Ishikawa (cell line): ENCODE data around the gene TENT5A.

Experiments used
- CEBPB ChIP-seq: IDR thresholded peaks from 2 replicates; pipeline ENCODE4 v1.6.1; 2012
- EP300 ChIP-seq: IDR thresholded peaks from 2 replicates; pipeline ENCODE4 v1.6.1; 2012; ENCODE audit warnings: borderline replicate concordance
- FOXM1 ChIP-seq: IDR thresholded peaks from 2 replicates; pipeline ENCODE4 v1.6.1; 2012; ENCODE audit warnings: low read depth, borderline replicate concordance
- YY1 ChIP-seq: IDR thresholded peaks from 2 replicates; pipeline ENCODE4 v1.6.1; 2012; ENCODE audit warnings: low read depth

- TF ChIP-seq YY1 (no peak), EP300 (no peak), CEBPB (no peak), FOXM1 (no peak)
These were observed 16.1 kb downstream of the TENT5A start for GRCh38 chr6:81736428-81736827.
